22Rv1 (cell line): ENCODE data around the gene CNIH3.

Experiments used
- H3K27ac ChIP-seq: fragments of 450-650 bp; 2 replicates; pipeline ENCODE4 v1.5.1; 2017
- CTCF ChIP-seq: fragments of 450-650 bp; IDR thresholded peaks from 2 replicates; pipeline ENCODE4 v1.5.1; 2017; ENCODE audit warnings: mild to moderate bottlenecking
- ZFX ChIP-seq: fragments of 450-650 bp; IDR thresholded peaks from 2 replicates; pipeline ENCODE4 v1.6.1; 2017; ENCODE audit warnings: antibody characterized with exemption, borderline replicate concordance

Gene CNIH3

GRCh38 chr1:224767031-224767430 is 150.9 kb downstream of the CNIH3 start:
- no peak for TF ChIP-seq ZFX
- H3K27ac ChIP-seq, result no peak overlapping the region

- no peak overlapping the region for H3K27ac ChIP-seq
- no peak for TF ChIP-seq CTCF
- no peak for TF ChIP-seq ZFX
These were observed 151.6 kb downstream of the CNIH3 start for GRCh38 chr1:224767676-224768075.

GRCh38 chr1:224768971-224769370 is 152.9 kb downstream of the CNIH3 start:
- TF ChIP-seq ZFX, result no peak
- TF ChIP-seq CTCF, result no peak
- no peak overlapping the region for H3K27ac ChIP-seq

- no peak overlapping the region for H3K27ac ChIP-seq
- TF ChIP-seq CTCF (no peak), ZFX (no peak)
These were observed 153.6 kb downstream of the CNIH3 start for GRCh38 chr1:224769452-224770335.

- H3K27ac ChIP-seq, result no peak overlapping the region
- TF ChIP-seq CTCF (no peak), ZFX (no peak)
These were observed 154.2 kb downstream of the CNIH3 start for GRCh38 chr1:224770336-224770693.

GRCh38 chr1:224773646-224774045 is 157.5 kb downstream of the CNIH3 start:
- no peak overlapping the region for H3K27ac ChIP-seq
- no peak for TF ChIP-seq CTCF
- no peak for TF ChIP-seq ZFX

- peak; percentile 23 for TF ChIP-seq CTCF
- TF ChIP-seq ZFX, result no peak
- no peak overlapping the region for H3K27ac ChIP-seq
These were observed 158.3 kb downstream of the CNIH3 start for GRCh38 chr1:224774378-224774777.

- no peak for TF ChIP-seq ZFX
- no peak for TF ChIP-seq CTCF
- H3K27ac ChIP-seq, result no peak overlapping the region
These were observed 161.1 kb downstream of the CNIH3 start for GRCh38 chr1:224777180-224777579.
